HG03064 (cell line): ENCODE measurements around the gene CEP192.
A peak's percentile ranks its signal among the peaks of the same experiment; 100 is the strongest.
"Not testable (repeated sequence)": the region's sequence is repeated elsewhere in the genome, so short reads cannot be mapped to it uniquely, and the experiment has no call there.

ENCODE experiments used
- ATAC-seq: cut with Tn5 transposase; IDR thresholded peaks from one replicate; pipeline ENCODE4 v1.9.1; 2021; ENCODE audit warnings: low read depth; ENCODE audit not compliant: unreplicated experiment

The CEP192 gene

GRCh38 chr18:12990967-12991820 lies at the start of gene CEP192:
TSS of gene CEP192 (plus strand) at chr18:12991362. CDS start at chr18:12999425, 8,063 bp downstream.
- peak; percentile 82 for ATAC-seq

- no peak for ATAC-seq
Observed at GRCh38 chr18:12943215-12943614, 47.9 kb upstream of the CEP192 start.

GRCh38 chr18:12944709-12945108 lies 46.5 kb upstream of the CEP192 start:
- ATAC-seq, result no peak

GRCh38 chr18:12946549-12947284 lies 44.4 kb upstream of the CEP192 start:
- no peak for ATAC-seq

GRCh38 chr18:12947285-12948049 lies 43.7 kb upstream of the CEP192 start, which contains the start of gene SEH1L:
TSS of gene SEH1L (plus strand) at chr18:12948011. CDS start at chr18:12948122, 111 bp downstream.
- ATAC-seq, result peak; percentile 66

- peak; percentile 67 for ATAC-seq
Observed at GRCh38 chr18:12948050-12948804, 42.9 kb upstream of the CEP192 start.

- ATAC-seq, result no peak
Observed at GRCh38 chr18:12958478-12958877, 32.7 kb upstream of the CEP192 start.

- no peak for ATAC-seq
Observed at GRCh38 chr18:12960395-12960794, 30.8 kb upstream of the CEP192 start.

- ATAC-seq, result no peak
Observed at GRCh38 chr18:12960853-12961397, 30.2 kb upstream of the CEP192 start.

- no peak for ATAC-seq
Observed at GRCh38 chr18:12963069-12963468, 28.1 kb upstream of the CEP192 start.

GRCh38 chr18:12968115-12968514 lies 23.0 kb upstream of the CEP192 start:
- no peak for ATAC-seq

- no peak for ATAC-seq
Observed at GRCh38 chr18:12968619-12969018, 22.5 kb upstream of the CEP192 start.

GRCh38 chr18:12973562-12974213 lies 17.5 kb upstream of the CEP192 start:
- no peak for ATAC-seq

- no peak for ATAC-seq
Observed at GRCh38 chr18:12975488-12975887, 15.7 kb upstream of the CEP192 start.

GRCh38 chr18:12976305-12976704 lies 14.9 kb upstream of the CEP192 start:
- ATAC-seq, result no peak

GRCh38 chr18:12980065-12980464 lies 11.1 kb upstream of the CEP192 start:
- ATAC-seq, result not testable (repeated sequence)

- ATAC-seq, result no peak
Observed at GRCh38 chr18:12989397-12990122, 1.6 kb upstream of the CEP192 start.

- no peak for ATAC-seq
Observed at GRCh38 chr18:12990123-12990475, 1.1 kb upstream of the CEP192 start.

- ATAC-seq, result peak; percentile 6
Observed at GRCh38 chr18:12990641-12990966, 558 bp upstream of the CEP192 start.
